NCI-H2196 treated with DMSO at 0.1 percent for 48 hours (cell line): ENCODE results near the gene FAT1.
"Not testable (repeated sequence)": the region's sequence is repeated elsewhere in the genome, so short reads cannot be mapped to it uniquely, and the experiment has no call there.

ENCODE experiments used
- DNase-seq: peaks from one replicate; lab custom pipeline; 2025; ENCODE audit not compliant: unreplicated experiment; lab: John Stamatoyannopoulos, UW

FAT1 gene

GRCh38 chr4:186660403-186660802 lies 63.3 kb downstream of the FAT1 start:
- no peak for DNase-seq

DNA sequence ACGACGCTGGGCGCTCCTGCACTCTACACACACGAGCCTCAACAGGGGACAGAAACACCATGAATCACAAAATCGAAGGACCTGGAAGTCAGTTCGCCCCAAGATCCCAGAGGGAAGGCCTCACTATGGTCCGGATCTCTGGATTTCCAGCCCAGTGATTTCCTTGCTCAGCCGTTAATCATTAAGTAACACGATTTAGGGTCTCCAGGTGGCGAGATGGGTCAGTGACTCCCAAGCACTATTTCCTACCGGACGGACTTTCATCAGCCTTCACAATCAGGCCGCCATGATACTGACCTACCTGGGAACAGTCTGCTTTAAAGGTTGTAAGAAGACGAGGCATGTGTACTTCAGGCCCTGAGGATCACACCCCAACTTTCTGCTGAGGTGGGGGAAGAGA lies 63.7 kb downstream of the FAT1 start:
- no peak for DNase-seq

DNA sequence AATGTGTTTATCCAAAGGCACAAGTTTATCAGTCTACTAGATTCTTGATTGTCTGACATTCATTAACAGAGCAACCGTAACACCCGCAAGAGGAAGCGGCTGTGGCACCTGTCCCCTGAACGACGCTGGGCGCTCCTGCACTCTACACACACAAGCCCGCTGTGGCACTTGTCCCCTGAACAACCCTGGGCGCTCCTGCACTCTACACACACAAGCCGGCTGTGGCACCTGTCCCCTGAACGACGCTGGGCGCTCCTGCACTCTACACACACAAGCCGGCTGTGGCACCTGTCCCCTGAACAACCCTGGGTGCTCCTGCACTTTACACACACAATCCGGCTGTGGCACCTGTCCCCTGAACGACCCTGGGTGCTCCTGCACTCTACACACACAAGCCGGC lies 64.2 kb downstream of the FAT1 start:
- DNase-seq: not testable (repeated sequence)

DNA sequence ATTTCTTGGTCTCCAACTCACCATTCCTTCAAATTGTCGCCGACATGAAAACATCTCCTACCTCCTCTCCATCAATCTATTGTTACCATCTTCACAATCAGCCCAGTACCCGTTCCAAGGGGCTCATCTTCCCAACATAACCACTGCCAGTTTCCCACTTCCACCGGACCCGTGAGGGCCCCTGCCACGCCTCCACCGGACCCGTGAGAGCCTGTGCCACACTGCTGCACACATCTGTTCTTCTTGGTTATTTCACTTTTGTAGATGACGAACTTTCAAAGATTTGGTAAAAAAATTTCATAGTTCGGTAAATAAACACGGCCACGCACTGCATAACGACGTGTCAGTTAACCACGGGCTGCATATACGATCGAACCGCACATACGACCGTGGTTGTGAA lies 65.0 kb downstream of the FAT1 start:
- DNase-seq: no peak

DNA sequence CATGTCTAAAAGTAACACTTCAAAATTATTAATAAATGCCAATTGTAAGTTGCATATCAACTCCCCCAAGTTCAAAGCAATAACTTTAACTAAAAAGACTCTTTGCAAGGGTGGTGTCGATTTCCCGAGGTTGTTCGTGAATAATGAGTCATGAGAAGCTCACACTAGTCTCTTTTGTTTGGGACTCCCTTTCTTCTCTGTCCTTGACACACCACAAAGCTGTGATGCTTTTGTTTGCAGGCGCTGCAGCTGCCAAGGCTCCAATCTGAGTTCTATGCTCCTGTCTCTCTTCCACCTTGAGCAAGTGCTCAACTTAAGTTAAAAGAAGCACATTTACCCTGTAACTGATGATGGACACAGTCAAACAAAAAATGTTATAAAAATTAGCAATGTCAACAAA lies 65.9 kb downstream of the FAT1 start:
- DNase-seq: no peak

GRCh38 chr4:186653969-186654368 lies 69.7 kb downstream of the FAT1 start:
- DNase-seq: no peak

- DNase-seq: no peak
These were observed 72.0 kb downstream of the FAT1 start for GRCh38 chr4:186651624-186652023.

GRCh38 chr4:186651181-186651603 lies 72.5 kb downstream of the FAT1 start:
- DNase-seq: no peak

DNA sequence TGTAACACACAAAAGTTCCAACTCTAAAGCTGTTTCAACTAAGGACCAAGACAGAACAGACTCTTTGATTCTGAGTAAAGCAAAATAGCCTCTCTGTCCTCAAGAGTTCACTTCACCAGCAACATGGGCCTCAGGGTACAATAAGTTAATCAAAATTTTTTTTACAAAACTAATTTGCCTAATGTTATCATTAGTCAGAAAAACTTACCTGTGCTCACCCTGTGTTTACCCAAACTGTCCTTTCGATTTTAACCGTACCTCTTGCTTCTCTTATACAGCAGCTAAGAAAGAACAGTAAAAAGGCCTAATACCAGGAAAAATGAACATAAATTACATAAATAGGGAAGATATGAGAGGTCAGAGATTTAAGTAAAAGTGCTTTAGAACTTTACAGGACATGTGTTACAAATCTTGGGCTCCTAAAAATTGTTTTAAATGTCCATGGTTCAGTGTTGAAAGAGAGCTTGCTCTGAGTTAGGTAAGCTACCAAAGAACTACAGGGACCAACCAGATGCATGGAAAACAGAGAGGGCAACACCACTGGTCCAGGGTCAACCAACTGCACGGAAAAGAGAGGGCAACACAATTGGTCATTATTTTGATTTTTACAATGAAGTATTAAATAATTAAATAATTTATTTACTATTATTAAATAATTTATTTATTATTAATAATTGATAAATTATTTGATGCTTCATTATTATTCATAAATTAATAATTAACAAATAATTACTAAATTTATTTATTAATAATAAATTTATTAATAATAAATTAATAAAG lies 73.1 kb downstream of the FAT1 start:
- no peak for DNase-seq

GRCh38 chr4:186647821-186648220 lies 75.8 kb downstream of the FAT1 start:
- DNase-seq: no peak

- DNase-seq: no peak
These were observed 78.9 kb downstream of the FAT1 start for GRCh38 chr4:186644737-186645261.

- DNase-seq: no peak
These were observed 79.4 kb downstream of the FAT1 start for GRCh38 chr4:186644311-186644638.

DNA sequence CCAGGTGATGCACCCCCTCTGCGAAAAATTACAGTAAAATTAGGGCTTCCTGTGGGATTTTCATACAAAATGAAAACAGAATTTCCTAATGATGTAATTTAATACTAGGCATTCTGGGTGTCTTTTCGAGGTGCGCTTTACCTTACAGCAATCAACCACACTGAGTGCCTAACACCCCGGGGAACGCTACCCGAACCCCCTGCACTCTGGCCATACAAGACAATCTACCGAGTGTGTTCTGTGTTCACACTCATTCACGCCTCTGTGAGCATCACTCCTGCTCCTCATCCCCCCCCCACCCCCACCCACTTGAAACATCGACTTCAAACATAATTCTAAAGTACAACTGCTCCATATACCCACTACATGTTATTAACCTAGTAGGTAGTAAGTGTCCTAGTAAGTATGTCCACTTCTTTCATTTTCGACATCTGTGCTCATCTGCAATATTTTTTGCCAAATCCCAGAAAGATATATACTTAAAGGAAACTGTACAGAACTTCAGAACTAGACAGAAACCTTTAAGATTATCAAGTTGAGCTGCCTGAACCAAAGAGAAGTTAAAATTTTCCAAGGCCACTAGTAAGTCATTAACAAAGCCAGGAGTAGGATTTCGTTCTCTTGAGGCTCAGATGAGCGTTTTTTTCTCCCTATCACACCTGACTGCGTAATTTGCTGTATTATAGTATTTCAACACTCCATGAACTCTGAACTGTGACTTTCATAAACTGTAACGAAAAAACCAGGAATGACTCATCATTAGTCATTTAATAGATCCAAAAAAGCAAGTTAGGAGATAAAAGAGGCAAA lies 80.0 kb downstream of the FAT1 start:
- DNase-seq: no peak

DNA sequence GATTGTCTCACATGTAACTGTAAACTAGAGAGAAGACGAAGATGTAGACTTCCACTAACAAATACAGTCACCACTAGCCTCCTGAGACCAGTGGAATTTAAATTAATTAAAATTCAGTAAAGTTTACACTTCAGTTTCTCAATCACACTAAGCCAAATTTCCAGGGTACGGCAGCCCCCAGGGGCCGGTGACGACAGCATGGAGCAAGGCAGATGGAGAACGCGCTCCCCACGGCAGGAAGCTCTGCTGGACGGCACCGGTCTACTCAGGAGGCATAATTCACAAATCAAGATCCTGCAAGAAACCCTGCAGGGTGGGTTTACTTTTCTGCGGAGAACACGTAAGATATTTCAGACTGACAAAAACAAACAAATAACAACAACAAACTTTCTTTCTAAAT lies 80.7 kb downstream of the FAT1 start:
- DNase-seq: no peak

DNA sequence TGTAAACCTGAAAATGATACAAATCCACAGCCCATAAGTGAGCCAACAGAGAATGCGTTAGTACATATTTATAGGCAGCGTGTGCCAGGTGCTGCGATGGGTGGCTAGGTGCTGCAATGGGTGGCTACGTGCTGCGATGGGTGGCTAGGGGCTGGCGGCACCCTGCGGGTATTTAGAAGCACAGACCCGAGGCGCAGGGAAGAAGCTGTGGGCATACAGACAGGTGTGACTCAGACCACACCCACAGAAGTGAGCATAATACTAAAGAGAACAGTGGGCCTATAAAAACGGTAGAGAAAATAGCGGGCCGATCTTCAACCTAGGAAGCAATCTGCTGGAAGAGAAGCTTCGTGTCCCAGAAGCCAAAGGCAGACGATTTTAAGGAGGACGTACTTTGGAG lies 81.1 kb downstream of the FAT1 start:
- no peak for DNase-seq

DNA sequence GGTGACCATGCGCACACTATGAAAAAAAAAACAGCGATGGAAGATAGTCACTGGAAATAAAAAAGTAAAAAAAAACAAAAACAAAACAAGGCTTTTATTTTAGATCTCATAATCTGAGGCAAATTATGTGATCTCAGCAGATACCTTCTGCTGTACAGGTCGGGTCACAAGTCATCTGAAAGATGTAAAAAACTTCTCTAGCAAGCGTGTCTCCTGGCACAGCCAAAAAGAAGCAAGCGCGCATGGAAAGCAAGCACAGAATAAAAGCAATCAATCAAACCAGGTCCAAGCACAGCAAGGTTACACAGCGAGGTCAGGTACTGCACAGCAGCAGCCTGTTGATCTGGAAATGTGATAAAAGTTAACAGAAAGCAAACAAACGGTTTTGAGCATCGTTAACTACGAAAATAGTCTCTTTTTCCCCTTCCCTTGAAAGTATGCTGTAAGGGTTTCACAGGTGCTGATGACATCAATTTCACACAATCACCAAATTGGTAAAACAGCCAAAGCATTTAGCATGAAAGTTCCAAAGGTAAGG lies 89.0 kb downstream of the FAT1 start:
- no peak for DNase-seq

GRCh38 chr4:186633844-186634243 lies 89.8 kb downstream of the FAT1 start:
- DNase-seq: no peak

GRCh38 chr4:186630128-186630527 lies 93.5 kb downstream of the FAT1 start:
- DNase-seq: no peak

DNA sequence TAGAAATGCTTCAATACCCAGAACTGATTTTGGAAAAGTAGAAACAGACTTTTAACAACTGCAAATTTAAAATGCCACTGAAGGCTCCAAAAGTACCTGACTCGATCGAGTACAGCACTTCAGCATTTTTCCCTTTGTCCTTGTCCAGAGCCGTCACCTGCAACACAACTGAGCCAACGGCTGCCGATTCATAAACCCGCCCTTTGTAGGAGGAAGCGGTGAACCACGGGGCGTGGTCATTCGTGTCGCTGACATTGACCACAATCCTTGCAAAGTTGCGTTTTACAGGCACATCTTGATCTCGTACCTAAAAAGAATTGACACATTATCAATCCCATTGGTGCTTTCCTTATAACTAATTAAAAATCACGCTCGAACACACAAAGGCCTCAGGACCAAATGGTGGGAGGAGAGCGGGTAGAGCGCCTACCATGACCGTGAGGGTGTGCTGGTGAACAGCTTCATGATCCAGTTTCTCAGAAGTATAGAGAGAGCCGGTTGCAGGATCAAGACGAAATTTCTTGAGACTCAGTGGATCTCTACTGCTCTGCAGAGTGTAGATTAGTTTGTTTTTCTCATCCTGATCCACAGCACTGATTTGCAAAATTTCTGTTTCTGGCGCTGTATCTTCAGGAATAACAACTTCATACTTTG lies 95.5 kb downstream of the FAT1 start:
- no peak for DNase-seq

DNA sequence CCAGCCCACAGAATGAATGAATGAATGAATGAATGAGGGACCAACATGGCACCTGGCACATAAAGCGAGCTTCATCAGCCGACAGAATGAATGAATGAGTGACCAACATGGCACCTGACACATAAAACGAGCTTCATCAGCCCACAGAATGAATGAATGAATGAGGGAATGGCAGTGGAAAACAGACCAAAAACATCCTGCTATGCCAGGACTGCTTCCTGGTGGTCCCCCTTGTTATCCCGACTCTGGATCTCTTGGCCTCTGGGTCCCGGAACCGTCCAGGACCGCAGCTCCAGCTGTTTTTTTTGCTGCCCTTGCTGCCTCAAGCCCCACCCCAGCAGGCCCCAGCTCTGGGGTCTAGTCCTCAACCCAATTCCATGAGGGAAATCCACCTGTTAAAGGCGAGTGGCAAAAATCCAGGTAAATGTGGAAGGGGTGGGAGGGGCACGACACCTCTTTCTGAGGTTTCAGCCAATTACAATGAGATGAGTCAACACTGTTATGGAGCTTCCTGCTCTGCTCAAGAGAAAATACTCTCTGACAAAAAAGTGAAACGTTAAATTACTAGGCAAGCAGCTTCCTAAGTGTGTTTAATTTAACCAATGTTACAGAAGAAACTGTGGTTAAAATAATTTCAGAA lies 96.3 kb downstream of the FAT1 start:
- DNase-seq: no peak

GRCh38 chr4:186624951-186625350 lies 98.7 kb downstream of the FAT1 start:
- no peak for DNase-seq
